Kidney epithelial cell (primary cell): ENCODE measurements around the gene AGER. TPM values are rescaled to one million over a fixed set of nuclear protein-coding genes. Genes with fewer than 3 reads are reported as not detected.

Experiments
- DNase-seq: peaks from one replicate; pipeline ENCODE4 v3.0.0-alpha.2; 2010; ENCODE audit warnings: low read depth
- H3K27me3 ChIP-seq: 2 replicates; pipeline ENCODE4 v1.6.0; 2011; ENCODE audit warnings: low read length; ENCODE audit not compliant: control insufficient read depth, insufficient read depth
- H3K36me3 ChIP-seq: 2 replicates; pipeline ENCODE4 v1.5.1; 2011; ENCODE audit warnings: low read length; ENCODE audit not compliant: control insufficient read depth, insufficient read depth
- H3K4me3 ChIP-seq: 2 replicates; pipeline ENCODE4 v1.5.1; 2011; ENCODE audit warnings: low read depth, mild to moderate bottlenecking, control low read depth, low read length
- total RNA-seq: library from RNA; depleted of rRNA; stranded (reverse); fragments of >200 nt; gene quantifications from 2 replicates; pipeline ENCODE4 v1.2.3, GENCODE V29; 2015
- TF ChIP-seq, protein P1 (sequence below): IDR thresholded peaks from 2 replicates; pipeline ENCODE4 v1.5.1; 2011; ENCODE audit warnings: mild to moderate bottlenecking, moderate library complexity, low read length, control low read depth, inconsistent platforms; ENCODE audit not compliant: insufficient read depth, poor library complexity, severe bottlenecking

The AGER gene
- total RNA-seq, 1 donor from 2014 or later: 0.25 TPM

DNA sequence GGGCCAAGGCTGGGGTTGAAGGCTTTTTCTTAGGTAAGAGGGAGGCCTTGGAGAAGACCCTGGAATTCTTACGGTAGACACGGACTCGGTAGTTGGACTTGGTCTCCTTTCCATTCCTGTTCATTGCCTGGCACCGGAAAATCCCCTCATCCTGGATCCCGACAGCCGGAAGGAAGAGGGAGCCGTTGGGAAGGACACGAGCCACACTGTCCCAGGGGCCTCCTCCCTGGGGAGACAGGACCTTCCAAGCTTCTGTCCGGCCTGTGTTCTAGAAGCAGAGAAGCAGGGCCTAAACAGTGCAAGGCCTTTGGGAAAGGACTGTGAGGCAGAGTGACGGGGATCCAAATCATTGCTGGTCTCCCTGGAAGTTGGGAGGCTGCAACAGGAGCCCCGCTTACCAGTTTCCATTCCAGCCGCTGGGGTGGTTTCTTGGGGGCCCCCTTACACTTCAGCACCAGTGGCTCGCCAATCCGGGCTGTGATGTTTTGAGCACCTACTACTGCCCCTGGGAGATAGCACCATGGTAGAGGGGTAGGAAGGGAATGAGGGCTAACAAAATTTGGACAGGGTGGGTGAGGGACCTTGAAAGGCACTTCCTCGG lies 470 bp downstream of the AGER start:
- no peak overlapping the region for H3K4me3 ChIP-seq
- no peak for DNase-seq
- TF ChIP-seq, protein P1, sequence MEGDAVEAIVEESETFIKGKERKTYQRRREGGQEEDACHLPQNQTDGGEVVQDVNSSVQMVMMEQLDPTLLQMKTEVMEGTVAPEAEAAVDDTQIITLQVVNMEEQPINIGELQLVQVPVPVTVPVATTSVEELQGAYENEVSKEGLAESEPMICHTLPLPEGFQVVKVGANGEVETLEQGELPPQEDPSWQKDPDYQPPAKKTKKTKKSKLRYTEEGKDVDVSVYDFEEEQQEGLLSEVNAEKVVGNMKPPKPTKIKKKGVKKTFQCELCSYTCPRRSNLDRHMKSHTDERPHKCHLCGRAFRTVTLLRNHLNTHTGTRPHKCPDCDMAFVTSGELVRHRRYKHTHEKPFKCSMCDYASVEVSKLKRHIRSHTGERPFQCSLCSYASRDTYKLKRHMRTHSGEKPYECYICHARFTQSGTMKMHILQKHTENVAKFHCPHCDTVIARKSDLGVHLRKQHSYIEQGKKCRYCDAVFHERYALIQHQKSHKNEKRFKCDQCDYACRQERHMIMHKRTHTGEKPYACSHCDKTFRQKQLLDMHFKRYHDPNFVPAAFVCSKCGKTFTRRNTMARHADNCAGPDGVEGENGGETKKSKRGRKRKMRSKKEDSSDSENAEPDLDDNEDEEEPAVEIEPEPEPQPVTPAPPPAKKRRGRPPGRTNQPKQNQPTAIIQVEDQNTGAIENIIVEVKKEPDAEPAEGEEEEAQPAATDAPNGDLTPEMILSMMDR: no peak
- H3K27me3 ChIP-seq: no peaks in the 10 kb centered on the region
- no peaks in the 10 kb centered on the region for H3K36me3 ChIP-seq

DNA sequence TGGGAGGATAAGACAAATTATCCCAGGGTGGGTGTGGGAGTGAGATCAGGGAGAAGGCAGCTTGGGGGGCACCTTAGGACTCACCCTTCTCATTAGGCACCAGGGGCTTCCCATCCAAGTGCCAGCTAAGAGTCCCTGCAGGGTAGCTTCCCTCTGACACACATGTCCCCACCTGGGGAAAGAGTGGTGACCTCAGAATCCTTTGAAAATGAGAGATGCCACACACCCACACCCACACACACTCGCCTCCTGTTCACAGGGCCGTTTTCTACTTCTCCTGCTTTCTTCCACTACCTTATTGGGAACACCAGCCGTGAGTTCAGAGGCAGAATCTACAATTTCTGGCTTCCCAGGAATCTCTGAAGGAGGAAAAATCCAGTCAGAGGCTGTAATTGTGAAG lies 1.0 kb downstream of the AGER start:
- TF ChIP-seq, protein P1: no peak
- Histone ChIP-seq H3K36me3 (no peaks in the 10 kb centered on the region), H3K27me3 (no peaks in the 10 kb centered on the region), H3K4me3 (no peak overlapping the region)
- no peak for DNase-seq

DNA sequence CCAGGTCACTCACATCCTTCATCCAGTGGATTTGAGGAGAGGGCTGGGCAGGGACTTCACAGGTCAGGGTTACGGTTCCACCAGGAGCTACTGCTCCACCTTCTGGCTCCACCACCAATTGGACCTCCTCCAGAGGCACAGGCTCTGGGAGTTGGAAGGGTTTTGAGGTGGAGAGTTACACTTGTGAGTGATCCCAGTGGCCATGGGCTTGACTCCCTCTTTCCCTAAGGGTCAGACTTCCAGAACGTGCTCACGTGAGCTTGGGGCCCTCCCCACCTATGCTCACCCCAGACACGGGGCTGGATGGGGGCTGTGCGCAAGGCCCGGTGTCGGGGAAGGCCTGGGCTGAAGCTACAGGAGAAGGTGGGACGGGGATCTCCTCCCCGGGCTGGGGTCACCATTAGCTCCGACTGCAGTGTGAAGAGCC lies 1.5 kb downstream of the AGER start:
- no peaks in the 10 kb centered on the region for H3K27me3 ChIP-seq
- H3K4me3 ChIP-seq: no peak overlapping the region
- TF ChIP-seq, protein P1: no peak
- no peak for DNase-seq
- H3K36me3 ChIP-seq: no peaks in the 10 kb centered on the region

DNA sequence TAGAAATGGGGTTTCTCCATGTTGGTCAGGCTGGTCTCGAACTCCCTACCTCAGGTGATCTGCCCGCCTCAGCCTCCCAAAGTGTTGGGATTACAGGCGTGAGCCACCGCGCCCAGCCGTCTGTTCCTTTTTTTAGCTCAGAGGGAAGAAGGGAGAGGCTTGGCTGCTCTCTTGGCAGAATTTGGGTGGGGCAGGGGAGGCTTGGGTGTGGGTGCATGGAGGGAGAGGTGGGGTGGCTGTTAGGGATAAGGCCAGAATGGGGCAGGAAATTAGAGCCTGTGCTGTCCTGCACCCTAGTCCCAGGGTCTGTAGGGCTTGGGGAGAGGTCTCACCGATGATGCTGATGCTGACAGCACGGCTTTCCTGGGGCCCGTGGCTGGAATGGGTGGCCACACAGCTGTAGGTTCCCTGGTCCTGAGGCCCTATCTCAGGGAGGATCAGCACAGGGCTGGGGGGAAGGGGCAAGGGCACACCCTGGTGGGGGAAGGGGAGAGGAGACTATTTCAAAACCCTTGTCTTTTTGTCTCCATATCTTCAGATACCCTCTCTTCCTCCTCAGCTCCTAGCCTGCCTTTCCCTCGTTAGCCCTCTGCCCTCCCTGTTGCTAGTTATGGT lies 2.0 kb downstream of the AGER start:
- TF ChIP-seq, protein P1: no peak
- Histone ChIP-seq H3K36me3 (no peaks in the 10 kb centered on the region), H3K27me3 (no peaks in the 10 kb centered on the region), H3K4me3 (no peak overlapping the region)
- no peak for DNase-seq

DNA sequence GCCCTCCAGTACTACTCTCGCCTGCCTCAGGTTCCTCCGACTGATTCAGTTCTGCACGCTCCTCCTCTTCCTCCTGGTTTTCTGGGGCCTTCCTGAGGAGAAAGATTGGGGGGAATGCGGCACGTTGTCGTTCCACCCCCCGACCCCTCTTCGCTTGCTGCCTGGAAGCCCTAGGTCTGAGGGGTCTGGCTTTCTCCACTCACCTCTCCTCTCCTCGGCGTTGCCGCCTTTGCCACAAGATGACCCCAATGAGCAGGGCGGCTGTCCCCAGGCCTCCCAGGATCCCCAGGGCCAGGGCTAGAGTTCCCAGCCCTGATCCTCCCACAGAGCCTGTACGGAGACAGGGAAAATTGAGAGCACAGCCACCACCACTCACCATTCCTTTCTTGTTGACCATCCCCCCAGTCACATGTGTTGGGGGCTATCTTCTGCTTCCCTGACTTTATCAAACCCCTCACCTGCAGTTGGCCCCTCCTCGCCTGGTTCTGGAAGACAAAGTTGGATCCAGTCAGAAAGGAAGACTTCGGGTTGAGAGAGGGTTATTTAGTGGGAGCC lies 2.8 kb downstream of the AGER start:
- Histone ChIP-seq H3K36me3 (no peaks in the 10 kb centered on the region), H3K4me3 (no peak overlapping the region), H3K27me3 (no peaks in the 10 kb centered on the region)
- no peak for DNase-seq
- TF ChIP-seq, protein P1: no peak
